Measurements from ENCODE around the gene GLIS2. TPM values are rescaled to one million over a fixed set of nuclear protein-coding genes. Genes with fewer than 3 reads are reported as not detected.

The GLIS2 gene
- total RNA-seq, 1 donor from 2014 or later: 16.5 TPM

DNA sequence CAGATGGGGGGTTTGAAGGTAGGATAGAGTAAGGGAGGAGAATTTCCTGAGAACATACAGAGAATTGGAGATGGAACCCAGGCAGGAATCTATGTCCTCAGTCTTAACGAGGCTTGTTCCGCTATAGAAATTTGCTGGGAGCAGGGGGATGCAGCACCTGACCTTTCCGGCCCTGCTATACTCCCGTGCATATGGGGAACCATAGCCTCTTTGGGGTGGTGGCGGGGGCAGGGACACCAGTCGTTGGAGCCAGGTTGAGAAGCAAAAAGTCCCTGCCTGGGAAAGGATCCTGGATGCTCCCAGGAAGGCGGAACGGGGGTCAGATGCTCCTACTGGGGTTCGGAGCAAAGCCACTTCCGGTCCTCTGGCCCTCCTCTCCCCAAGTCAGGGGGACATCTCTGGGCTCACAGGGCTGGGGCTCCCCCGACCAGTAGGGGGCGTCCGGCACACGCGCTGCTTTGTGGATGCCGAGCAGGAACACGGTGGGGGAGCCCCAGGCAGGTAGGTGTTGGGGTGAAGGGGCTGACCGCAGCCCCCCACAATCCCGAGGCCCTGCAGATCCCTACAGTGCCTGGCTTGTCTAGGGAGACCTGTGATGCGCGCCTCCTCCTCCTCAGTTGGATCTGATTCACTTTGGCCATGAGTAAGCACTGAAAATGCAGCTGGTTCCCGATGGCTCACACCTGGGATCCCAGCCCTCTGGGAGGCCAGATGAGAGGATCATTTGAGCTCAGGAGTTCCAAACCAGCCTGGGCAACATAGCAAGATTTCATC lies 27.5 kb upstream of the GLIS2 start:
- no peak overlapping the region for H3K4me3 Mint-ChIP-seq (ENCODE audit: unreplicated experiment)
- H3K27me3 Mint-ChIP-seq (ENCODE audit: unreplicated experiment): peaks cover 9% of the 10 kb centered on the region
- no peaks in the 10 kb centered on the region for H3K36me3 Mint-ChIP-seq (ENCODE audit: unreplicated experiment)
- TF ChIP-seq, protein P1, sequence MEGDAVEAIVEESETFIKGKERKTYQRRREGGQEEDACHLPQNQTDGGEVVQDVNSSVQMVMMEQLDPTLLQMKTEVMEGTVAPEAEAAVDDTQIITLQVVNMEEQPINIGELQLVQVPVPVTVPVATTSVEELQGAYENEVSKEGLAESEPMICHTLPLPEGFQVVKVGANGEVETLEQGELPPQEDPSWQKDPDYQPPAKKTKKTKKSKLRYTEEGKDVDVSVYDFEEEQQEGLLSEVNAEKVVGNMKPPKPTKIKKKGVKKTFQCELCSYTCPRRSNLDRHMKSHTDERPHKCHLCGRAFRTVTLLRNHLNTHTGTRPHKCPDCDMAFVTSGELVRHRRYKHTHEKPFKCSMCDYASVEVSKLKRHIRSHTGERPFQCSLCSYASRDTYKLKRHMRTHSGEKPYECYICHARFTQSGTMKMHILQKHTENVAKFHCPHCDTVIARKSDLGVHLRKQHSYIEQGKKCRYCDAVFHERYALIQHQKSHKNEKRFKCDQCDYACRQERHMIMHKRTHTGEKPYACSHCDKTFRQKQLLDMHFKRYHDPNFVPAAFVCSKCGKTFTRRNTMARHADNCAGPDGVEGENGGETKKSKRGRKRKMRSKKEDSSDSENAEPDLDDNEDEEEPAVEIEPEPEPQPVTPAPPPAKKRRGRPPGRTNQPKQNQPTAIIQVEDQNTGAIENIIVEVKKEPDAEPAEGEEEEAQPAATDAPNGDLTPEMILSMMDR (IDR thresholded peaks at IDR 0.05; ENCODE audit: partially characterized antibody, unreplicated experiment): peak; percentile 88
- peak; percentile 87 for DNase-seq
- peaks cover 7% of the 10 kb centered on the region for H3K9me3 Mint-ChIP-seq (ENCODE audit: unreplicated experiment)
- peak overlapping the region; percentile 43 for H3K27ac Mint-ChIP-seq (ENCODE audit: unreplicated experiment)
- peaks cover 11% of the 10 kb centered on the region for H3K4me1 Mint-ChIP-seq (ENCODE audit: low read depth, unreplicated experiment)

DNA sequence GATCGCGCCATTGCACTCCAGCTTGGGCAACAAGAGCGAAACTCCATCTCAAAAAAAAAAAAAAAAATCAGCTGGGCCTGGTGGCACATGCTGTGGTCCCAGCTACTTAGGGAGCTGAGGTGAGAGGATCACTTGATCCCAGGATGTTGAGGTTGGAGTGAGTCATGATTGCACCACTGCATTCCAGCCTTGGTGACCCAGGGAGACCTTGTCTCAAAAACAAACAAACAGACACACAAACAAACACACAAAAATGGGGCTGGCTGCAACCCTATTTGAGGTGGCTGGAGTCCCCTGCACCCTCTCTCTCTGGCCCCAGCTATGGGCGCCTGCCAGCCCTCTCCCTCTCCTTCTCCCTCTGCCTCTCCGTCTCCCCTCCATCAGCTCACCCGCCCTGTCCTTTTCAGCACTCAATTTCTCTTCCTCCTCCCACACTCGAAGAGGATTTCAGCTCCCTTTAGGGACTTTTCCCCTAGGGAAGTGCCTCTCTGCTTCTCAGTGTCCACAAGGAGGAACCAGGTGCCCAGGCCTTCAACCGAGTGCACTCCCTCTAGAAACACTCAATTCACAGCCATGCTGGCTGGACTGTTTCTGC lies 25.5 kb upstream of the GLIS2 start:
- Mint-ChIP-seq H3K4me1 (ENCODE audit: low read depth, unreplicated experiment) (peaks cover 20% of the 10 kb centered on the region), H3K36me3 (ENCODE audit: unreplicated experiment) (no peaks in the 10 kb centered on the region), H3K4me3 (ENCODE audit: unreplicated experiment) (no peak overlapping the region), H3K9me3 (ENCODE audit: unreplicated experiment) (peaks cover 4% of the 10 kb centered on the region), H3K27me3 (ENCODE audit: unreplicated experiment) (peaks cover 6% of the 10 kb centered on the region), H3K27ac (ENCODE audit: unreplicated experiment) (no peak overlapping the region)
- TF ChIP-seq, protein P1 (IDR thresholded peaks at IDR 0.05; ENCODE audit: partially characterized antibody, unreplicated experiment): no peak
- DNase-seq: no peak

DNA sequence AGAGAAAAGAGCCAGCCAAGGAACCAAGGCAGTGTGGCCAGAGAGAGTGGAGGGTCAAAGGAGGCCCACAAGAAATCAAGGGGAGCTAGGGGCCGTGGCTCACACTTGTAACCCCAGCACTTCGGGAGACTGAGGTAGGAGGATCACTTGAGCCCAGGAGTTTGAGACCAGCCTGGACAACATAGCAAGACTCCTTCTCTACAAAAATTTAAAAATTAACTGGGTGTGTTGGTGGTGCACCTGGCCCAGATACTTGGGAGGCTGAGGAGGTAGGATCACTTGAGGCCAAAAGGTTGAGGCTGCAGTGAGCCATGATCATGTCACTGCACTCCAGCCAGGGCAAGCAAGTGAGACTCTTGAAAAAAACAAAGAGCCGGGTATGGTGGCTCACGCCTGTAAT lies 24.2 kb upstream of the GLIS2 start:
- TF ChIP-seq, protein P1 (IDR thresholded peaks at IDR 0.05; ENCODE audit: partially characterized antibody, unreplicated experiment): no peak
- Mint-ChIP-seq H3K27ac (ENCODE audit: unreplicated experiment) (no peak overlapping the region), H3K36me3 (ENCODE audit: unreplicated experiment) (no peaks in the 10 kb centered on the region), H3K4me3 (ENCODE audit: unreplicated experiment) (no peak overlapping the region), H3K27me3 (ENCODE audit: unreplicated experiment) (peaks cover 6% of the 10 kb centered on the region), H3K4me1 (ENCODE audit: low read depth, unreplicated experiment) (peaks cover 20% of the 10 kb centered on the region), H3K9me3 (ENCODE audit: unreplicated experiment) (peaks cover 2% of the 10 kb centered on the region)
- DNase-seq: no peak

DNA sequence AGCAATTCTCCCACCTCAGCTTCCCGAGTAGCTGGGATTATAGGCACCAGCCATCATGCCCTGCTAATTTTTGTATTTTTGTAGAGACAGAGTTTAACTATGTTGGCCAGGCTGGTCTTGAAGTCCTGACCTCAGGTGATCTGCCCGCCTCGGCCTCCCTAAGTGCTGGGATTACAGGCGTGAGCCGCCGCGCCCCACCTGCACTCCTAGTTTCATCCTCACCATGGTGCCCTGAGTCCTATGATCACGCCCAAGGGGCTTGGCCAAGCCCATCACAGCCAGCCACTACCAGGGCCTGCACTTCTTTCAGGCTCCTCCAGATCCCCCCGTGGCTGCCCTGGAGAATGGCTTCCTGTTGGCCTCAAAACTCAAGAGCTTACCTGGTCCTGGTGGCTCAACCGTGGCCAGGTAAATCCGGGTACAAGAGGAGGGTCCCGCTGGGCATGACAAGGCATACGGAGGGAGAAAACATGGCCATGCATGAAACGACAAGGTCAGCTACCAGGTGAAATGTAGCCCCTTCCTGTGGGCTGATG lies 22.6 kb upstream of the GLIS2 start:
- peaks cover 23% of the 10 kb centered on the region for H3K4me1 Mint-ChIP-seq (ENCODE audit: low read depth, unreplicated experiment)
- H3K4me3 Mint-ChIP-seq (ENCODE audit: unreplicated experiment): peak overlapping the region; percentile 70
- TF ChIP-seq, protein P1 (IDR thresholded peaks at IDR 0.05; ENCODE audit: partially characterized antibody, unreplicated experiment): no peak
- peaks cover 4% of the 10 kb centered on the region for H3K9me3 Mint-ChIP-seq (ENCODE audit: unreplicated experiment)
- no peak for DNase-seq
- peak overlapping the region; percentile 75 for H3K27ac Mint-ChIP-seq (ENCODE audit: unreplicated experiment)
- H3K36me3 Mint-ChIP-seq (ENCODE audit: unreplicated experiment): no peaks in the 10 kb centered on the region
- H3K27me3 Mint-ChIP-seq (ENCODE audit: unreplicated experiment): peaks cover 7% of the 10 kb centered on the region
